ENCODE data around the gene ZBTB7A.
A peak's percentile ranks its signal among the peaks of the same experiment; 100 is the strongest.

ZBTB7A gene

GRCh38 chr19:4068047-4068966 lies 1.6 kb upstream of the ZBTB7A start:
- no peak for DNase-seq (ENCODE audit: low spot score)

DNA sequence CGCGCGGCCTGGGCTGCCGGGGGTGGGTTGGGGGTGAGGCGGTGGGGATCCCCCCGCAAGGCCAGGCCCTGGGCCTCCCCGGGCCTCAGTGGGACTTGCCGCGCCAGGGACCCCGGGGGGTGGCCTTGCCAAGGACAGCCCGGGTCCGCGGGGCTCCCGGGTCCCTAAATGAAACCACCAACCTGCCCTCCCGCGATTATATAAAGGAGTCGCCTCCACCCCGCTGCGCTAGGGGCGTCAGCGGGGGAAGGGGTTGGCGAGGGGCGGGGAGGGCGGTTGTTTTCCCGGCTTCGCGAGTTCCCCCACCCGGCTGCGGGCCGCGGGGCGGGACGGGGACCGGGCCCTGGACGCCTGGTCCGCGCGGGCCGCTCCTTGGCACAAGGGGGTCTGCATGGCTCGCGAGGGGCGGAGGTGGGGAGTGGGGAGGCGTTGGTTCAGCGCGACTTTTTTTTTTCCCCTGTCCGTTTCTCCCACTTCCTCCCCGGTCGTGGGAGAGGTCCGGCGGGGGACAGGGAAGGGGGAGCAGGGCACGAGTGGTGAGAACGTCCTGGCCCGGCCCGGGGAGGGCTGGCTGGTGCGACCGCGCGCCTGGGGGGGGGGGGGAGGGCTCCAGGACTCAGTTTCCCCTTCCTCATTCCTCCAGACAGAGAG lies 822 bp upstream of the ZBTB7A start:
- peak; percentile 40 for DNase-seq (ENCODE audit: low spot score)

DNA sequence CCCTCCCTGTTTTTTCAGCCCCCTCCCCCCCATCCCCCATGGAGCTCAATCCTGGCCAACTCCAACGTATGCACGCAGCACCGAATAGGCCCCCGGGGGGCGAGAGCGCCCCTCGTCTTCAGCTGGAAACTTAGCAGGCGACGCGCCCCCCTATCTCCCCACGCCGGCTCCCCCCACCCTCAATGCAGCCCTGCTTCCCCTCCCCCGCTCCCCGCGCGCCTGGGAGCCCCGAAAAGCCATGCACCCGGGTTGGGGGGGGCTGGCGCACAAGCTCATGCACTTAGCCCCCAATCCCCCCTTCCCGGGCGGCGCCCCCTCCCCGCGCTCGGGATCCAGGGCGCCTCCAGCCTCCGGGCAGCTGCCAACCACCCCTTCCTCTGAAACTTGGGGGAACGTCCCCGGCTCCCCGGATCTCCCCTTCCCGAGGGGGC lies 508 bp downstream of the ZBTB7A start:
- DNase-seq (ENCODE audit: low spot score), result no peak

- DNase-seq (ENCODE audit: low spot score), result peak; percentile 97
Observed at GRCh38 chr19:4065430-4066175, 1.1 kb downstream of the ZBTB7A start.

- peak; percentile 82 for DNase-seq (ENCODE audit: low spot score)
Observed at GRCh38 chr19:4064496-4065260, 2.0 kb downstream of the ZBTB7A start.

GRCh38 chr19:4064149-4064495 lies 2.6 kb downstream of the ZBTB7A start:
- peak; percentile 54 for DNase-seq (ENCODE audit: low spot score)

DNA sequence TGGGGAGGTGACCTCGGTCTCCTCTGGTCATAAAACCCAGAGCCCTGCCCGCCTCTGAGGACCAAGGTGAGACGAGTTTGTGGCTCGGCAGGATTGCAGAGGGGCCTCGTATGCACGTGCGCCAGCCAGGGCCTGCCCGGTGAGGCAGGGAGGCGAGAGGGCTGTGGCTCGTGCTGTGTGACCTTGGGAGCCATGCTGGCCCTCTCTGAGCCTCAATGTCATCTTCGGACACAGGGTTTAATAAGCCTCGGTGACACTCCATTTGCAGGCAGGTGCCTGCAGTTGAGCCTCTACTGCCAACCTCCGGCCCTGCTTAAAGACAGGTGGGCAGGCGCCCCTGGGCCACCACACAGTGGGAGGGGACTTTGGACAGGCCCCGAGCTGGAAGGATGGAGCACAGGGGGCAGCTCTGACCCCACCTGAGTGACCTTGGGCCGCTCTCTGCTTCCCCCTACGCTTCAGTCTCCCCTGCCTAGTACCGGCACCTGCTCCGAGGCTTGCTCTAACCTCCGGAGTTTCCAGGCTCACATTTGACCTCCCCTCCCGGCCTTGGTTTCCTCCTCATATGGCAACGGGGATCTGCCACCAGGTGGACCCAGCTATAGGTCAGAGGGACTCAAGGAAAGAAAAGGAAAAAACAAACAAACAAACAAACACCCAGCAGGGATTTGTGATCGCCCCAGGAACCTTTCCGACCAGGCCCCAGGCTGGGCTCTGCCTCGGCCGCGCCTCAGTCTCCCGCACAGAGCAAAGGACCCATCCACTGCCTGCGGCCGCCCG lies 3.1 kb downstream of the ZBTB7A start:
- no peak for DNase-seq (ENCODE audit: low spot score)

- DNase-seq (ENCODE audit: low spot score), result no peak
Observed at GRCh38 chr19:4062419-4063368, 4.0 kb downstream of the ZBTB7A start.

DNA sequence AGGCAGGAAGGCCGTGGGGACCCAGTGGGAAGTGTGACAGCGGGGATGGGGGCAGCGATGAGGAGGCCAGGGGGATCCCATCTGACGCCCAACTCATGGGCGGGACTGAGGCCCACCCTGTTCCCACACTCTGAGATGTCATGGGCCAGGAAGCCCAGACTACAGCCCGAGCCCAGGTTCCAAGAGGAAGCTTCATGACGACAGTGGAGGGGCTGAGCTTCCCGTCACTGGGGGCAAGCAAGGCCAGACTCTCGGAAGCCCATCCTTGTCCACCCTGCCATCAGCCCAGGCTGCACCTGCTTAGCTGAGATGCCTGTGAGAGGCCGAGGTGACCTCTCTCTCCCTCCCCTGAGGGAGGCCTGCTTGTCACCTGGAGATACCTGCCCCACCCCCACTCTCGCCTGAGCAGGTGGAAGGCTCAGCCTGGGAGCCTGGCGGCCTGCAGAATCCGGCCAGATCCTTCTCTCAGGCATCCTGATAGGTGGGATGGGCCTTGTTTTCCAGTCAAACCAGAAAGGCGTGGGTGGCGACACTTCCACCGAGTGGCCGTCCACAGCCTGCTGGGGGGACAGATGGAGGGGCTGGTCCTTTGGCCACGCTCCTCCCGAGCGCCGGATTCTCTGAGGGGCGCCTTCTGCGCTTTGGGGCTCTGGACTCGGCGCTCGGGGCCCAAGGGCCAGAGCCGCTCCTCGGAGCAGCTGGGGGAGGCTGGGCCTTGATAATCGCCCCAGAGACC lies 4.8 kb downstream of the ZBTB7A start:
- DNase-seq (ENCODE audit: low spot score), result no peak

GRCh38 chr19:4061178-4061682 lies 5.5 kb downstream of the ZBTB7A start:
- no peak for DNase-seq (ENCODE audit: low spot score)

- DNase-seq (ENCODE audit: low spot score), result no peak
Observed at GRCh38 chr19:4060621-4061177, 6.0 kb downstream of the ZBTB7A start.

- DNase-seq (ENCODE audit: low spot score), result no peak
Observed at GRCh38 chr19:4059891-4060620, 6.6 kb downstream of the ZBTB7A start.

GRCh38 chr19:4059453-4059871 lies 7.2 kb downstream of the ZBTB7A start:
- DNase-seq (ENCODE audit: low spot score), result no peak

DNA sequence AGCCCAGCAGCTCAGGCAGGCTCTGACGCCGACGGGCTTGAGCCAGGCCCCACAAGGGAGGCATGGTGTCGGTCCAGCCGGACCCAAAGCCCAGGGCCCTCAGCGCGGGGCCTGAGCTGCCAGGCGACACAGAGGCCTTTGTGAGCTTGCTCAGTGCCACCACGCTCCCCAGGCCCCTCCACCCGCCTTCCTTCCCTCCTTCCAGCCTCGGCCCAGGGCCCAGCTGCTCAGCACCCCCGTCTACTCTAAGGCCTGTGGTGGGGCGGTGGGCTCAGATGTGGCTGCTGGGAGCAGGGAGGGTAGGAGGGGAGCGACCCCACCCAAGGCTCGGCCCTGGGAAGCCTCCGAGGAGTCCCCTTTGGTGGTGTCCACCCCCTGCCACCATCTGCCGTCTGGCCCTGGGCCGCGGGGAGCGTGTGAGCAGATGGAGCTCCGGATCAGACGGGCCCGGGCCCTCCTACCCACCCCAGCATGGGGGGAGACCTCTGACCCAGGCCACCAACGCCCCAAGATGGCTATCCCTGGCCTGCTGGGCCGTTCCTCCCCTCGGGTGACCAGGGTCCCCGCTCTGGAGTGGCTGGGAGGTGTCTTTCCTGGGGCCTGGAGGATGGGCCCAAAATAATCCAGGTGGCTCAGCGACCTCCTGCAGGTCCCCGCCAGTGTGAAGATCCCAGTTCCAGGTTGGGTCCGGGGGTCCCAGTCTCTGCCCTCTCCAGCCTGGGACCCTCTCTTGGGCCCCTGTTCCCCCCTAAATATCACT lies 7.8 kb downstream of the ZBTB7A start:
- peak; percentile 92 for DNase-seq (ENCODE audit: low spot score)

DNA sequence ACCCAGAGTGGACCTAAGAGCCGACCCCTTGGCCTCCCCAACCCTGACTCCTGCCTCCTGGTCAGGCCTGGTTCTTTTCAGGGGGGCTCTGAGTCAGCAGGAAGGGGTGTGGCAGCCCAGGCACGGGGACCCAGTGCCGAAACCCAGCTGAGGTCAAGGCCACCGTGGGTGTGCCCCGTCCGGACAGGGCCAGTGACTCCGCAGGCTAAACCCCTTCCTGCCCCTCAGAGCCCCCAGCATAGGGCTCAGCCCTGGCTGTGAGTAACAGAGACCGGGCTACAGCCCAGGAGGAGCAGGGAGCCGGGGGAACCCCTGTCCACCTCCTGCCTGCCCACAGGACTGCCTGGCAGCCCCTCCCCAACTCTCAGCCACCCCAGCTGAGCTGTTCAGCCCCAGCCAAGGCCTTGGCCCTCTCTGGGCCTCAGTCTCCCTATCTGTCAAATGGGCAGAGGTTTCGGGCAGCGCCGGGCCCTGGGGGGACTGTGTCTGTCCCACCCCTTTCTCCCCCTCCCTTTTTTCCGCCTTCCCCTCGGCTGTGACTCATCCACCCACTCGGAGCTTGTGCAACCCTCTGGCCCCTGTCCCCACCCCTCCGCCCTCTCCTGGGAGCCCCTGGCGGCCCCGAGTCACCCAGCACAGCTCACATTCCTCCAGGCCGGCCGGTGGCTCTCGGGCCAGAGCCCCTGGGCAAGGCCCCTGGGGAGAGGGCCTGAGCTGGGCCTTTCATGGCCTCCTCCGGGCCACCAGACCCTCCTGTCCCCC lies 8.6 kb downstream of the ZBTB7A start:
- no peak for DNase-seq (ENCODE audit: low spot score)

GRCh38 chr19:4055209-4055552 lies 11.5 kb downstream of the ZBTB7A start:
- DNase-seq (ENCODE audit: low spot score), result no peak
